Fibroblast of the conjunctiva (primary cell): ENCODE results near the gene TNFSF9.
"Not testable (repeated sequence)": the region's sequence is repeated elsewhere in the genome, so short reads cannot be mapped to it uniquely, and the experiment has no call there.

ENCODE experiments used
- DNase-seq: peaks from one replicate; pipeline ENCODE4 v3.0.0-alpha.2; 2010; ENCODE audit warnings: low read depth

TNFSF9 gene

DNA sequence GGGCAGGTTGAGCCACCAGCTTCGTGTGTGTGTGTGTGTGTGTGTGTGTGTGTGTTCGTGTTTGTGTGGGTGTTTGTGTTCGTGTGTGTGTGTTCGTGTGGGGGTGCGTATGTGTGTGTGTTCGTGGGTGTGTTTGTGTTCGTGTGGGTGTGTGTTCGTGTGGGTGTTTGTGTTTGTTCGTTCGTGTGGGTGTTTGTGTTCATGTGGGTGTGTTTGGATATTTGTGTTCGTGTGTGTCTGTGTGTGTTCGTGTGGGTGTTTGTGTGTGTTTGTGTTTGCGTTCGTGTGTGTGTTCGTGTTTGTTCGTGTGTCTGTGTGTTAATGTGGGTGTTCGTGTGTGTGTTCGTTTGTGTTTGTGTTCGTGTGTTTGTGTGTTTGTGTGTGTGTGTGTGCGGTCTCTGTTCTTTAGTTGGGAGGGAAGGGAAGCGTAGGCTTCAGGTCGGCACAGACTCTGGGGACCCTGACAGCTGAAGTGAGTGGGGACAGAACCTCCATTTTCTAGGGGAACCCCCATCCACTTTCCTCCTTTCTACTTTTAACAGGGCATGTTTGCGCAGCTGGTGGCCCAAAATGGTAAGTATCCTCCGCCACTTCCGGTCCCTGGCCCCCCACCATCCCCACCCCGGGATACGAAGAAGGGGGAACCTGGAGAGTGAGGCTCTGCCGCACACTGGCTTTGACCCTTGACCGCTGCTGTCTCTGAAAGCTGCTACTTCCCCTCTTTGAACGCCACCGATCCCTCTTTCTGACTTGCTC is 1.6 kb downstream of the TNFSF9 start:
- no peak for DNase-seq

- DNase-seq = no peak
These were observed 2.1 kb downstream of the TNFSF9 start for GRCh38 chr19:6533000-6533328.

DNA sequence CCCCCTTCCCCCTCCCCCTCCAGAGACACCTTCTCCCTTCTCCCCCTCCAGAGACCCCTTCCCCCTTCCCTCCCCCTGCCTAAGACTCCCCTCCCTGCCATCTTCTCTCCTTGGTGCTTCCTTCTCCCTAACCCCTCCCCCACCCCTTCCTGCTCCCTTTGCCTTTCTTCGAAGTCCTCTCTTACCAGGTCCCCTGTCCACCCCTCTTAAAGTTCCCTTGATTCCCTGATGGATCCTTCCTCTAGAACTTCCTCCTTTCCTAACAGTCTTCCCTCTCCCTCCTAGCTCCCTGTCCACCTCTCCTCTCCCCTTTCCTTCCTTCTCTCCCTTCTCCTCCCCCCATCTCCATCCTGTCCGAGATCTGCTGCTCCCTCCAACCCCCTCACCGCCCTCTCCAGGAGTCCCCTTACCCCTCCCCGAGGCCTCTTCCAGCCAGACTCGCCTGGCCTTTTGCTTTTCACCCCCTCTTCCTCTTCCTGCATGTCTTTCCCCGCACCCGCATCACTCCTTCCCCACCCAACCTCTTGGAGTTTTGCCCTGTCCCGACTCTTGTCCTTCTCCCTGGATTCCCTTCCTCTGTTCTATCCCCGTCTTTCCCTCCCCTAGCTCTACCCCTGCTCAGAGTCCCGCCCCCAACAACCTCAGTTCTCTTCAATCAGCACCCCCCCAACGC is 3.1 kb downstream of the TNFSF9 start:
- no peak for DNase-seq

- DNase-seq = no peak
These were observed 3.7 kb downstream of the TNFSF9 start for GRCh38 chr19:6534451-6535093.

DNA sequence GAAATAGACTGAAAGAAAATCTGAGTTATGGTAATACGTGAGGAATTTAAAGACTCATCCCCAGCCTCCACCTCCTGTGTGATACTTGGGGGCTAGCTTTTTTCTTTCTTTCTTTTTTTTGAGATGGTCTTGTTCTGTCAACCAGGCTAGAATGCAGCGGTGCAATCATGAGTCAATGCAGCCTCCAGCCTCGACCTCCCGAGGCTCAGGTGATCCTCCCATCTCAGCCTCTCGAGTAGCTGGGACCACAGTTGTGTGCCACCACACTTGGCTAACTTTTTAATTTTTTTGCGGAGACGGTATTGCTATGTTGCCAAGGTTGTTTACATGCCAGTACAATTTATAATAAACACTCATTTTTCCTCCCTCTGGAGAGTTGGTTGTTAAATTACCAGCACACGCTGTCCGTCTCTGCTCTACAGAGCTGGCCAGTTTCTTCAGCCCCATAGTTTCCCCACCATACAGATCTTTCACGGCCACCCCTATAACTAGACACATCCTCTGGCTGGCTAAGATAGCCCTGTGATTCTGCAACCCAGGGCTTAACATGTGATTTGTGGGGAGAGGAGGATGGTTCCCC is 4.8 kb downstream of the TNFSF9 start:
- no peak for DNase-seq

GRCh38 chr19:6539514-6539913 is 8.7 kb downstream of the TNFSF9 start:
- DNase-seq = no peak

- no peak for DNase-seq
These were observed 10.3 kb downstream of the TNFSF9 start for GRCh38 chr19:6540918-6541689.

DNA sequence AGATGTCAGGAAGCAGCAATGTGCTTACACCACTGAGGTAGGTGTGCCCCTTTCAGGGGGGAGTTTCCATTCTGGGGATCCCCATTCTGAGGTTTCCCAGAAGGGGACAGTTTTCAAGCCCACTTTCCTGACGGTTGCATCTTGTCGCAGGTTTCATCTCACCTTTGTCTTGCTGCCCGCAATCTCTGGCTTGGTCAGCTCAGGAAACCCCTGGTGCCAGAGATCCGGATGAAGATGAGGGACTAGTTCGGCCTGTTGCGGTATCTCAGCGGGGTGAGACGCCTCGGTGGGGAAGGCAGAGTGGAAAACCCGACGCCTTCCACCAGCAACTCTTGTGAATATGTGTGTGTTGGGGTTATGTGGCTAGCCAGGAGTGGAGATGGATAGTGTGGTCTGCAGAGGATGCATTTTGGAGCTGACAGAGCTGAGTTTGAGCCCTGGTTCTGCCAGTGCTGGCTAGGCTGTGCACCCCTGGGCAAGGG is 13.1 kb downstream of the TNFSF9 start:
- DNase-seq = no peak

DNA sequence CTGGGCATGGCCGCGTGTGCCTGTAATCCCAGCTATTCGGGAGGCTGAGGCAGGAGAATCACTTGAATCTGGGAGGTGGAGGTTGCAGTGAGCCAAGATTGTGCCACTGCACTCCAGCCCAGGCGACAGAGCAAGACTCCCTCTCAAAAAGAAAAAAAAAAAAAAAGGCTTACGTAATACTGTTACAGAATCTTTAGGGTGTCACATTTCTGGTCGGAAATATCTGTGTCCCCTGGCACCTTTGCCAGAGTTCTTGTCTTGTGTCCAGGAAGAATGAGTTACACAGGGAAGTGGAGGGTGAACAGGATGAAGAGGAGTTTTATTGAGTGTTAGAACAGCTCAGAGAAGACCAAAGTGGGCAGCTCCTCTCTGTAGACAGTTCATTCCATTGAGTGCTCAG is 19.9 kb downstream of the TNFSF9 start:
- not testable (repeated sequence) for DNase-seq

DNA sequence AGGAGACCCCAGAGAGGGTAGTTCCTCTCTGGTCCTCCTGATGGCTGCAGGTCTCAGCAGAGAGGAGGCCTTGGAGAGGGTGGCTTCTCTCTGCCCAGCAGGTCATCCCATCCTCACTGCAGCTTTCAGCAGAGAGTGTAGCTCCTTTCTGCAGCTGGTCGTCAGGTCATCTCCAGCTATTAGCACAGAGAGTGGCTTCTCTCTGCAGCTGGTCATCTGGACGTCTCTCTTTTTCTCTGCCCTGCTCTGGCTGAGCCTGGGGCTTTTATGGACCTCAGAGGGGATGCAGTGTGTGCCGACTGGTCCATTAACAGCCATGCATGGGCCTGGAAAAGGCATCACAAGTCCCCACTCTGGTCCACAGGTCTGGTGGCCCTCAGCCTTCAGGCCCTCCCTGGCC is 20.3 kb downstream of the TNFSF9 start:
- DNase-seq = no peak

DNA sequence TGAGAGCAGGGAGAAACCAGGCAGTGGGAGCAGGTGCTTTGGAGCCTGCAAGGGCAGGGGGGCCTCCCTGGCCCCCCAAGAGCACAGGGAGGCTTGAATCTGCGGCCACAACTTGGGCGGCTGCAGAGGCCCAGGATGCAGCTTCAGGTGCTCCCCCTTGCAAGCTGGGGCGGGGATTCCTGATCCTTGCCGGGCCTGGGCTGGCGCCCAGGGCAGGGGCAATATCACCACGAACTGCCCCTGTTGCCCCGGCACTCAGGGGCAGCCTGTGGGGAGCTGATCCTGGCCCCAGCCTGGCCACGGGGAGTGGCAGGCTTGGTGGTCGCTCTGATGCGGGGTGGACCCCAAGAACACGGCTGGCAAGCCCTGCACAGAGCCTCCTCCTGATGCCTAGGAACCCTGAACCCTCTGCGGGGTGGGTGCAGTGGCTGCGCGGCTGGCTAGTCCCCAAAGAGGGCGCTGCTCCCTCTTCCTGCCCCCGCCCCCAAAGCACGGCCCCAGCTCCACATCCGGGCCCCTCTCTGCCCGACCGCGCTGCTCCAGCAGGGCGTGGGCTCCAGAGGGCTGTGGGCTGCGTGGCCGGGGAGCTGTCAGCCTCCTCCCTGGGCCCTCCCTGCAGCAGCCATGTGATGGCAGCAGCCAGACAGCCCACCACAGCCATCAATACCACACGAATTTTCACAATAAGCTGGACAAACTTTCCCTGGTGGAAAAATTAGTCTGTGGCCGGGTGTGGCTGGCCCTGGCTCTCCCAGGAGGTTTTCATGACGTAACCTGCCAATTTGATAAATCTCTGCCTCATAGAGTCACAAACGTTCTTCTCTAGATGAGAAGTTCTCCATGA is 21.0 kb downstream of the TNFSF9 start:
- no peak for DNase-seq

GRCh38 chr19:6556043-6556449 is 25.2 kb downstream of the TNFSF9 start:
- no peak for DNase-seq

- DNase-seq = no peak
These were observed 25.8 kb downstream of the TNFSF9 start for GRCh38 chr19:6556480-6557195.

DNA sequence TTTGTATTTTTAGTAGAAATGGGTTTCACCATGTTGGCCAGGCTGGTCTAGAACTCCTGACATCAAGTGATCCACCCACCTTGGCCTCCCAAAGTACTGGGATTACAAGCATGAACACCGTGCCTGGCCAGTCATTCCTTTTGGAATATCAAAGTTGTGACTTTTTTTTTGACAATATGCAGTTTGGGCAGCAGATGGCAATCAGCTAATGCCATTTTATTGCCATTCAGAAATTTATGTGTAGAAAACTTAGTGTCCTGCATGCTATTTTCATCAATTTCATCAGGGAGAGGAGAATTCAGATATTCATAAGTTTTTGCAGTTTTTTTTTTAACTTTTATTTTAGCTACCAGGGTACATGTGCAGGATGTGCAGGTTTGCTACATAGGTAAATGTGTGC is 31.6 kb downstream of the TNFSF9 start:
- DNase-seq = not testable (repeated sequence)

- DNase-seq = no peak
These were observed 33.6 kb downstream of the TNFSF9 start for GRCh38 chr19:6564393-6564792.

GRCh38 chr19:6566727-6567126 is 35.9 kb downstream of the TNFSF9 start:
- not testable (repeated sequence) for DNase-seq

DNA sequence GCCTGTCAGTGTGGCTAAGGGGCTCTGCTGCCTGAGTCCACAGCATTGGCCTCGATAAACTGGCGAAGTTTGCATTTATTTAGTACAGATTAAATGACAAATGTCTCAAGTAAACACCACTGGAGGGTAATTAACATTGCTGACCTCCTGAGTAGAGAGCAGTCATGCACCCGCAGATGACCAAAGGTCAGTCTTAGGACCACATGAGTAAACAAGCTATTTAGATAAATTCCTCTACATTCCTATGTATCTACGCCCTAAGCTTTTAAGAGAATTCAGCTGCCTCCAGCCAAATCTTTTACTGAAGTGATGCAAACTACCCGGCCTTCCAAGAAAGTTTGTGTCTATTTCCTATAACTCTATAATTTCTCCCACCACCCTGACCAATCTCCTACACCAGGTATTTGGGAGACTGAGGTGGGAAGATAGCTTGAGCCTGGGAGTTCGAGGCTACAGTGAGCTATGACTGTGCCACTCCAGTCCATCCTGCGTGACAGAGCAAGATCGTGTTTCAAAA is 37.2 kb downstream of the TNFSF9 start:
- DNase-seq = no peak

DNA sequence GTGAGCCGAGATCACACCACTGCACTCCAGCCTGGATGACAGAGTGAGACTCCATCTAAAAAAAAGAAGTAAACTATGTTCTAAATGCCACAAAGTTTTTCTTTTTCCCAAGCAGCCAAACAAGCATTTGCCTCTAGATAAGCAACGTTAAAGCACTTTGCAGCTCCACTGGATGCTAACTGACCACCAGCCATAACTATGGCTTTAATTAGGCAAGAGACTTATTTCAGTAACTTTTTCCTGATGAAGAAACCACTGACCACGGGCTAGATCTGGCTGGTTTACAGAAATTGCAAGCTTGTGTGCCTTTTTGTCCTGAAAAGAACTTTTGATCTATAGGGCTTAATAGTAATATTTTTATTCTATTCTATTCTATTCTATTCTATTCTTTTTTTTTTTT is 38.0 kb downstream of the TNFSF9 start:
- DNase-seq = no peak

- DNase-seq = no peak
These were observed 39.9 kb downstream of the TNFSF9 start for GRCh38 chr19:6570764-6571163.

- no peak for DNase-seq
These were observed 40.3 kb downstream of the TNFSF9 start for GRCh38 chr19:6571167-6571566.
